Thyroid gland (tissue), 4 donors: ENCODE data around the gene FAAP100. TPM values are rescaled to one million over a fixed set of nuclear protein-coding genes. Genes with fewer than 3 reads are reported as not detected.

Experiments
- DNase-seq, 2 donors: peaks; one replicate each; pipeline ENCODE4 v3.0.0-alpha.2; 2019
- H3K27ac ChIP-seq, 3 donors: fragments of 200-600 bp; sonication (generic); 1 replicate in 2 of 3; 2 replicates in 1 of 3; pipeline ENCODE4 v1.5.1; 2016 to 2019; ENCODE audit warnings: mild to moderate bottlenecking in 1 of 3, moderate library complexity in 1 of 3
- H3K27me3 ChIP-seq: fragments of 200-600 bp; sonication (generic); one replicate; pipeline ENCODE4 v1.5.1; 2019
- H3K36me3 ChIP-seq, 2 donors: fragments of 200-600 bp; sonication (generic); one replicate each; pipeline ENCODE4 v1.5.1; 2016 to 2019
- H3K4me1 ChIP-seq, 2 donors: fragments of 200-600 bp; sonication (generic); one replicate each; pipeline ENCODE4 v1.5.1; 2017 to 2019
- H3K4me3 ChIP-seq, 3 donors: fragments of 200-600 bp; sonication (generic); replicated peaks in 1 of 3; 1 replicate in 2 of 3; 2 replicates in 1 of 3; pipeline ENCODE4 v1.5.1; 2016; ENCODE audit warnings: mild to moderate bottlenecking in 1 of 3
- H3K9me3 ChIP-seq: fragments of 200-600 bp; sonication (generic); one replicate; pipeline ENCODE4 v1.5.1; 2017
- POLR2A ChIP-seq, 2 donors: fragments of 450-650 bp; IDR thresholded peaks; one replicate each; pipeline ENCODE4 v1.6.1; 2017; ENCODE audit warnings: antibody characterized with exemption in 2 of 2, mild to moderate bottlenecking in 2 of 2, moderate library complexity in 1 of 2
- WGBS, 2 donors: methylation state at CpG; one replicate each; pipeline ENCODE4 v1.1.5; 2017; 5-methylcytosine and 5-hydroxymethylcytosine counted together
- intact Hi-C: fragments of 100-400 bp; cut with DNase I; formaldehyde crosslinking; loops from one replicate; pipeline ENCODE4 v1.15.1; 2023
- total RNA-seq, 4 donors: library from RNA; depleted of rRNA; stranded (reverse); fragments of >200 nt; gene quantifications; one replicate each; pipeline ENCODE4 v1.2.3, GENCODE V29; 2016
- TF ChIP-seq, protein P1 (sequence below), 6 experiments: fragments of 200-600 bp in 3 of 6; fragments of 450-650 bp in 3 of 6; sonication (generic) in 3 of 6; IDR thresholded peaks; one replicate each; pipeline ENCODE4 v1.5.1; 2016 to 2019; ENCODE audit warnings: antibody characterized with exemption in 6 of 6, mild to moderate bottlenecking in 2 of 6, inconsistent platforms in 1 of 6, moderate library complexity in 1 of 6

FAAP100 gene
- total RNA-seq, 4 donors from 2014 or later, result 24.1 to 35.2 (median 31.0) TPM

DNA sequence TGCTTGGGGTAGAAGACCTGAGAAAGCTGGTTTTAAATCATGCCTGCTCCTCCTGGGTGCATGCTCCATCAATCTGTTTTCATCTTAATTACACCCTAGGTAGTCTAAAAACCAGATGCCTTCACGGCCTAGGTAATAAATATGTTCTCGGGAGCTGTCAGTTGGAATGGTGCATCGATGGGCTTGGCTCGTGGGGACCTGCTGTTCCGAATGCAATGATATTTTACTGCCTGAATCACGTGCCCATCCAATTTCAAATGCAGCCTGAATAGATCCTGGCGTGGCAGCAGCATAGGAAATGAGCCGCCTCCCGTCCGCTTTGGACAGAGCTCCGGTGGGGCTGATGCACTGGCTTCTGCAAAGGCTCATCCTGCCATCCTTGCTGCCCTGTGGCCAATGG lies 18.8 kb upstream of the FAAP100 start:
- intact Hi-C loops, result no loop called here
- H3K36me3 ChIP-seq, result peaks cover 25 to 39% of the 10 kb centered on the region in 2 donors

GRCh38 chr17:81569986-81570514 lies 17.9 kb upstream of the FAAP100 start:
- H3K36me3 ChIP-seq, result peaks cover 29 to 43% of the 10 kb centered on the region in 2 donors
- intact Hi-C loops, result no loop called here
- no peaks in the 10 kb centered on the region for H3K27me3 ChIP-seq
- no peaks in the 10 kb centered on the region for H3K9me3 ChIP-seq
- H3K27ac ChIP-seq, result no peak overlapping the region
- DNase-seq, result no peak
- TF ChIP-seq, protein P1, sequence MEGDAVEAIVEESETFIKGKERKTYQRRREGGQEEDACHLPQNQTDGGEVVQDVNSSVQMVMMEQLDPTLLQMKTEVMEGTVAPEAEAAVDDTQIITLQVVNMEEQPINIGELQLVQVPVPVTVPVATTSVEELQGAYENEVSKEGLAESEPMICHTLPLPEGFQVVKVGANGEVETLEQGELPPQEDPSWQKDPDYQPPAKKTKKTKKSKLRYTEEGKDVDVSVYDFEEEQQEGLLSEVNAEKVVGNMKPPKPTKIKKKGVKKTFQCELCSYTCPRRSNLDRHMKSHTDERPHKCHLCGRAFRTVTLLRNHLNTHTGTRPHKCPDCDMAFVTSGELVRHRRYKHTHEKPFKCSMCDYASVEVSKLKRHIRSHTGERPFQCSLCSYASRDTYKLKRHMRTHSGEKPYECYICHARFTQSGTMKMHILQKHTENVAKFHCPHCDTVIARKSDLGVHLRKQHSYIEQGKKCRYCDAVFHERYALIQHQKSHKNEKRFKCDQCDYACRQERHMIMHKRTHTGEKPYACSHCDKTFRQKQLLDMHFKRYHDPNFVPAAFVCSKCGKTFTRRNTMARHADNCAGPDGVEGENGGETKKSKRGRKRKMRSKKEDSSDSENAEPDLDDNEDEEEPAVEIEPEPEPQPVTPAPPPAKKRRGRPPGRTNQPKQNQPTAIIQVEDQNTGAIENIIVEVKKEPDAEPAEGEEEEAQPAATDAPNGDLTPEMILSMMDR (IDR thresholded peaks at IDR 0.05), result no peak
- no peak for TF ChIP-seq POLR2A (IDR thresholded peaks at IDR 0.05)
- H3K4me1 ChIP-seq, result peaks cover 32 to 34% of the 10 kb centered on the region in 2 donors
- no peak overlapping the region for H3K4me3 ChIP-seq
- WGBS, 2 donors, result 96% methylated on average over 14 to 18 of the region's 18 CpGs

More for the DNA sequence above, 18.8 kb upstream of the FAAP100 start:
- Histone ChIP-seq H3K4me3 (no peak overlapping the region), H3K27me3 (no peaks in the 10 kb centered on the region), H3K27ac (no peak overlapping the region), H3K9me3 (no peaks in the 10 kb centered on the region), H3K4me1 (peaks cover 36 to 39% of the 10 kb centered on the region in 2 donors)
- TF ChIP-seq, protein P1 (IDR thresholded peaks at IDR 0.05), result no peak
- TF ChIP-seq POLR2A (IDR thresholded peaks at IDR 0.05), result no peak
- 90 to 91% methylated on average over 7 to 11 of the region's 11 CpGs for WGBS, 2 donors
- no peak for DNase-seq

DNA sequence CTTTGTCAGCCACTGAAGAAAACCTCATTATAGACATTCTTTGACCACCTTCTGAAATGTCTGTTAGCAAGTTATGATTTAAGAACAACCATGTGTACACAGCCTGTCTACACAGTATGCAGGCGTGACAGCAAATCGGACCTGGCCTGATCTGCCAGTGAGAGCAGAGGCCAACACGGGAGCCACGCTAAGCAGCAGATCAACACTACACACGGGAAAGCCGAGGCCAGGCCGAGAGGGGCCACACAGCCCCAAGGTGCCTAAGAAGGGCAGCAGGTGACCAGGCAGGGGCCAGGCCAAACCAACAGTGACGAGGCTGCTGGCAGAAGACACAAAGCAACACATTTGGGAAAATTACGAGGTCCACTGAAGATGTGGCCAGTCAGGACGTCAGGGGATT lies 16.3 kb upstream of the FAAP100 start:
- no peak for DNase-seq
- Histone ChIP-seq H3K27me3 (no peaks in the 10 kb centered on the region), H3K9me3 (no peaks in the 10 kb centered on the region), H3K4me1 (peaks cover 25 to 26% of the 10 kb centered on the region in 2 donors), H3K36me3 (peaks cover 42 to 56% of the 10 kb centered on the region in 2 donors), H3K4me3 (no peak overlapping the region), H3K27ac (peak overlapping the region in 2 of 3 donors; percentile 31 to 60)
- no peak for TF ChIP-seq POLR2A (IDR thresholded peaks at IDR 0.05)
- TF ChIP-seq, protein P1 (IDR thresholded peaks at IDR 0.05), result no peak
- intact Hi-C loops, result no loop called here
- 83 to 88% methylated on average over 10 of the region's 10 CpGs for WGBS, 2 donors

GRCh38 chr17:81567191-81567590 lies 15.0 kb upstream of the FAAP100 start:
- TF ChIP-seq, protein P1 (IDR thresholded peaks at IDR 0.05), result no peak
- no peak for TF ChIP-seq POLR2A (IDR thresholded peaks at IDR 0.05)
- peak; percentile 62 to 64 for DNase-seq
- no peaks in the 10 kb centered on the region for H3K27me3 ChIP-seq
- intact Hi-C loops, result no loop called here
- no peak overlapping the region for H3K4me3 ChIP-seq
- H3K4me1 ChIP-seq, result peaks cover 25 to 26% of the 10 kb centered on the region in 2 donors
- 28 to 40% methylated on average over 4 of the region's 4 CpGs for WGBS, 2 donors
- peak overlapping the region; percentile 60 to 85 (median 79) for H3K27ac ChIP-seq
- H3K36me3 ChIP-seq, result peaks cover 51 to 60% of the 10 kb centered on the region in 2 donors
- H3K9me3 ChIP-seq, result no peaks in the 10 kb centered on the region

GRCh38 chr17:81566461-81567126 lies 14.4 kb upstream of the FAAP100 start:
- Histone ChIP-seq H3K27me3 (no peaks in the 10 kb centered on the region), H3K4me1 (peaks cover 25 to 26% of the 10 kb centered on the region in 2 donors), H3K4me3 (peak overlapping the region in 1 of 3 donors; percentile 14), H3K36me3 (peaks cover 51 to 57% of the 10 kb centered on the region in 2 donors), H3K27ac (peak overlapping the region; percentile 60 to 83 (median 79)), H3K9me3 (no peaks in the 10 kb centered on the region)
- 5 to 6% methylated on average over 8 of the region's 8 CpGs for WGBS, 2 donors
- DNase-seq, result peak; percentile 85 to 88
- intact Hi-C loops, result no loop called here
- TF ChIP-seq, protein P1 (IDR thresholded peaks at IDR 0.05), result no peak
- no peak for TF ChIP-seq POLR2A (IDR thresholded peaks at IDR 0.05)
